Nasal cavity respiratory epithelium epithelial cell of viscerocranial mucosa (primary cell): ENCODE results near the gene POLR3K. TPM values are rescaled to one million over a fixed set of nuclear protein-coding genes. Genes with fewer than 3 reads are reported as not detected.

ENCODE experiments used
- total RNA-seq: library from RNA; depleted of rRNA; stranded (reverse); fragments of >200 nt; gene quantifications from 2 replicates; pipeline ENCODE4 v1.2.3, GENCODE V29; 2014

POLR3K gene
- 7.9 and 8.5 TPM in 2 replicates for total RNA-seq

GRCh38 chr16:53346-54236 is at the start of gene POLR3K, which contains the start of gene SNRNP25:
POLR3K (minus strand) TSS chr16:53608; CDS start chr16:53586, 22 bp downstream.
SNRNP25 (plus strand) TSS chr16:53828; CDS start chr16:54017, 189 bp downstream.

DNA sequence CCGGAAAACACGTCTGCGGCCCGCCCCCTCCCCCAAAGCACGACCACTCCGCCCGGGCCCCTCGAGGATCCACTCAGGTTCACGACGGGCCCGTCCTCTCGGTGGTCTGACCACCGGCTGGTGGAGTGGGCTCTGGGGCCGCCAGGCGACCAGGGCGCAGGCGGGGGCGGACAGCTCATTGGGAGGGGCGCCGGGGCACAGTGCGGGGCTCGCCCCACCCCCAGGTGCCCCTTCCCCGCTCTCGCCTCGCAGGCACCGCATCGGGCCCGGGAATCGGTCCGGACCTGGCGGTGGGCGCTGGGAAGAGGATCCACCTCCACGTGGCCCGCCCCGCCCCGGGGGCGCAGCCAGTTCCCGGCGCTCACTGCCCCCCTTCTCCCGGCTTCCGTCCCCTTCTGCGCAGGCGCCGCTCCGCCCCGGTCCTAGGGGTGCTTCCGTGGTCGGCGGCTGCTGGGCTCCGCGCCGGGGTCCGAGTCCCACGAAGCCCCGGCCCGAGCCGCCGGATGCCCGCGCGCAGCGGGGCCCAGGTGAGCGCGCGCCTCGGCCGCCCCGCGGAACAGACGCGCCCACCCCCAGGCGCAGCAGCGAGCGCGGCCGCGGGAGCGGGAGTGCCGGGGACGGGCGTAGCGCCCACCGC is 24.5 kb upstream of the POLR3K start, which contains the start of gene MPG:
TSS of gene MPG (plus strand) at position 419 of the 637 bp plus-strand sequence. CDS start at position 504, 85 bp downstream.

GRCh38 chr16:72561-73548 is 19.4 kb upstream of the POLR3K start, which contains the start of gene RHBDF1:
RHBDF1 (minus strand) TSS chr16:72631; CDS start chr16:65015, 7,616 bp downstream.

Other genes with a start within 250 kb of the POLR3K start
- 6.2 and 10.0 TPM in 2 replicates for gene SNRNP25, start 220 bp upstream of the POLR3K start, total RNA-seq
- 11.6 and 30.7 TPM in 2 replicates for gene RHBDF1, start 19.0 kb upstream of the POLR3K start, total RNA-seq
- gene MPG, start 24.6 kb upstream of the POLR3K start, total RNA-seq: 63.4 and 133 TPM in 2 replicates
- gene NPRL3, start 85.1 kb upstream of the POLR3K start, total RNA-seq: 5.8 and 17.1 TPM in 2 replicates
- gene HBZ, start 99.0 kb upstream of the POLR3K start, total RNA-seq: not detected in 2 replicates
- not detected in 2 replicates for gene HBM, start 112.4 kb upstream of the POLR3K start, total RNA-seq
- gene HBA2, start 119.3 kb upstream of the POLR3K start, total RNA-seq: not detected in 2 replicates
- not detected in 2 replicates for gene HBA1, start 123.1 kb upstream of the POLR3K start, total RNA-seq
- not detected in 2 replicates for gene HBQ1, start 126.9 kb upstream of the POLR3K start, total RNA-seq
- 24.6 and 34.0 TPM in 2 replicates for gene LUC7L, start 175.8 kb upstream of the POLR3K start, total RNA-seq
- 44.1 and 110 TPM in 2 replicates for gene FAM234A, start 181.2 kb upstream of the POLR3K start, total RNA-seq
- gene RGS11, start 222.3 kb upstream of the POLR3K start, total RNA-seq: 0.14 TPM in 1 of 2 replicates, not detected in the other
- gene ARHGDIG, start 227.0 kb upstream of the POLR3K start, total RNA-seq: 0.34 TPM in 1 of 2 replicates, not detected in the other
- gene PDIA2, start 229.6 kb upstream of the POLR3K start, total RNA-seq: 0.34 TPM in 1 of 2 replicates, not detected in the other